Cerebellar cortex (tissue), 1 donor: Measurements from ENCODE around the gene CRLF3.
A peak's percentile ranks its signal among the peaks of the same experiment; 100 is the strongest.
"Not testable (repeated sequence)": the region's sequence is repeated elsewhere in the genome, so short reads cannot be mapped to it uniquely, and the experiment has no call there.

Experiments
- DNase-seq: peaks from one replicate; pipeline ENCODE4 v3.0.0-alpha.2; 2015; ENCODE audit warnings: low spot score

CRLF3 gene

GRCh38 chr17:30824356-30825145 lies at the start of gene CRLF3:
Gene CRLF3 (minus strand): TSS chr17:30824692. CDS start chr17:30824651, 41 bp downstream.
- peak; percentile 90 for DNase-seq

DNA sequence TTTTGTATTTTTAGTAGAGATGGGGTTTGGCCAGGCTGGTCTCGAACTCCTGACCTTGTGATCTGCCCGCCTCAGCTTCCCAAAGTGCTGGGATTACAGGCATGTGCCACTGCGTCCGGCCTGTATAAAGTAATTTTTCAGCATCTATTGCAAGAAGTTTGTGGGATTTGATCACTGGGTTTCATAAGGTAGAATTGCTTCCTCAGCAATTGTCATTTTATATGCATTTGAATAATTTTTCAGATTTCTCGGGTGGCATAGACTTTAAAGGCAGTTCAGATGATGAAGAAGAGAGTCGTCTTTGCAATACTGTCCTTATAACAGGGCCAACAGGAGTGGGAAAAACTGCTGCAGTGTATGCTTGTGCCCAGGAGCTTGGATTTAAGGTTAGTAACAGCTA lies 44.5 kb upstream of the CRLF3 start:
- no peak for DNase-seq

GRCh38 chr17:30864636-30865035 lies 40.1 kb upstream of the CRLF3 start:
- DNase-seq = no peak

DNA sequence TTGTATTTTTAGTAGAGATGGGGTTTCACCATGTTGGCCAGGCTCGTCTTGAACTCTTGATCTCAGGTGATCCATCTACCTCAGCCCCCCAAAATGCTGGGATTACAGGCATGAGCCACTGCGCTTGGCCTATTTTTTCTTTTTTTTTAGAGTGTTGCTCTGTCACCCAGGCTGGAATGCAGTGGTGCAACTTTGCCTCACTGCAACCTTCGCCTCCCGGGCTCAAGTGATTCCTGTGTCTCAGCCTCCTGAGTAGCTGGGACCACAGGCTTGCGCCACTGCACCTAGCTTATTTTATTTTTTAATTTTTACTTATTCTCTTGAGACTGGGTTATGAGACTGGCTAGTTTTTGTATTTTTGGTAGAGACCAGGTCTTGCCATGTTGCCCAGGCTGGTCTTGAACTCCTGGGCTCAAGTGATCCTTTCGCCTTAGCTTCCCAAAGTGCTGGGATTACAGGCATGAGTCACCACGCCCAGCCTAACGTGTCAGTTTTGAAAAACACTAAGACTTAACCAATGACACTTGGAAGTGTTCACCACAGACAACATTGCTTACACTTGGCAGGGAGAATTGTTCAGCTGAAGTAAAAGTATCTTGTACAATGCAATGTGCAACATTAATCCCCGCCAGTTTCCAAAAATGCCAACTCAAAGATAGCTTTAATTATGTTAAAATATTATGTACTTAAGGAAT lies 34.2 kb upstream of the CRLF3 start:
- DNase-seq = no peak

- DNase-seq = no peak
Observed at GRCh38 chr17:30854146-30854545, 29.7 kb upstream of the CRLF3 start.

GRCh38 chr17:30848021-30848420 lies 23.5 kb upstream of the CRLF3 start:
- no peak for DNase-seq

DNA sequence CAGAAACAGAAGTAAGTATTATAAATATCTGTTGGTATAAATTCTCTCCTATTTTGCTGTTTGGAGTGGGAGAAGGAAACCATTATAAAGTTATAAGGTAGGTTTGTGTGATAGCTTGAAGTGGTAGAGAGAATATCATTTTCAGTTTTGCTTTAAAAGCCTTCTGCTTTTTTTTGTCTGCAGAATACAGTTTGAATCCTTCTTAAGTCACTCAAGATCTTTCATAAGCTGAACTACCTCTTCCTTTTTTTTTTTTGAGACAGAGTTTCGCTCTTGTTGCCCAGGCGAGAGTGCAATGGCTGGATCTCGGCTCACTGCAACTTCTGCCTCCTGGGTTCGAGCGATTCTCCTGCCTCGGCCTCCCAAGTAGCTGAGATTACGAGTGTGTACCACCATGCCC lies 16.3 kb upstream of the CRLF3 start:
- DNase-seq = no peak

DNA sequence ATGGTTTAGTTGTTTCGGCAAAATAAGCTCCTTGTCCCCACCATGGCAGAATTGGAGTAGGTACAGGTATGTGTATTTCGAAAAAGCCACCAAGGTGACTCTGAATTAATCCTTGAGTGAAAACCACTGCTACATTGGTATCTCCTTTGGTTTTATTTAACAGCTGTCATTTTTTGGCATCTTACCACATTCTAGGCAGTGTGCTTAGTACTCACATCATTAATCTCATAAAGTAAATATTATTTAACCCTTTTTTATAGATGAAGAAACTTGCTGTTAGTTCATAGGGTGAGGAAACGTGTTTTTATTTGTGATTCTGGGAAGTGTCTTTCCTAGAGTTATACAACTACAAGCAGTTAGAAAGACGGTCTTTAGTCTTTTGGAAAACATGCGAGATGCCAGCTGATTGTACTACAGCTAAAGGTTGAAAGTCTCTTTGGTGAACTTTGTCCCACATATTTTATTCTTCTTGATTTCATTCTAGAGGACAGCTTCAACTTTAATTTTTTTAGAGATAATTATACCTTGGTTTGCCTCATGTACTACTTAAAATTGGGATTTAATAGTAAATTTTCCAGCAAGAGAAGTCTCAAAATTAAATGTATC lies 13.8 kb upstream of the CRLF3 start:
- DNase-seq = no peak

- DNase-seq = no peak
Observed at GRCh38 chr17:30832438-30833124, 8.1 kb upstream of the CRLF3 start.

GRCh38 chr17:30831663-30832437 lies 7.4 kb upstream of the CRLF3 start, which contains the start of gene ATAD5:
Gene ATAD5 (plus strand): TSS chr17:30831966. CDS start chr17:30832348, 382 bp downstream.
- peak; percentile 90 for DNase-seq

GRCh38 chr17:30831257-30831656 lies 6.8 kb upstream of the CRLF3 start:
- peak; percentile 48 for DNase-seq

- no peak for DNase-seq
Observed at GRCh38 chr17:30829022-30829421, 4.5 kb upstream of the CRLF3 start.

DNA sequence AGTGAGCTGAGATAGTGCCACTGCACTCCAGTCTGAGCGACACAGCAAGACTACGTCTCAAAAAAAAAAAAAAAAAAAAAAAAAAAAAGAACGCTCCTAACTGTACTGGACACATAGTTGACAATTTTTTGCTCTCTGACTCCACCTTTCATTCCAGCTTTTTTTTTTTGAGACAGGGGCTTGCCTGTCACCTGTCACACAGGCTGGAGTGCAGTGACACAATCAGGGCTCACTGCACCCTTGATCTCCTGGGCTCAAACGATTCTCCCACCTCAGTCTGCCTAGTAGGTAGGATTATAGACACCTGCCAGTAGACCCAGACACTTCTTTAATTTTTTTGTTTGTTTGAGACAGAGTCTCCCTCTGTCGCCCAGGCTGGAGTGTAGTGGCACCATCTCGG lies 2.6 kb upstream of the CRLF3 start:
- no peak for DNase-seq

- DNase-seq = no peak
Observed at GRCh38 chr17:30824002-30824355, 513 bp downstream of the CRLF3 start.

DNA sequence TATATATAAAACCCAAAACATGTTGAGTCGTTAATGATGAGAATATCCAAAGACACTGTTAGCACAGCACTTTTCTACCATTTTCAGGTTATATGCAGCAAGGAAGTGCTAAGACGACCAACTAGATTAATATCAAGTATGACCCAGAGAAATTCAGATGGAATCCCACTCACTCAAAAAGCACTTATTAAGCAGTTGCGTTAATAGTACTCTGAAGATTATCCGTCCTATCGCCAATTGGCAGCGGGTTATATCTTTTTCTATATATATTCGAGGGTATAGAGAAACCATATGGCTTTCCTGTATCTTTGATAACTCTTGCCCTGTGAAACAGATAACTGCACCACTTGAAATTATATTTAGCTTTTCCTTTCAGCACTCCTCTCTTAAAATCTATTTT lies 1.1 kb downstream of the CRLF3 start:
- no peak for DNase-seq

GRCh38 chr17:30822919-30823318 lies 1.6 kb downstream of the CRLF3 start:
- DNase-seq = not testable (repeated sequence)

- DNase-seq = no peak
Observed at GRCh38 chr17:30821871-30822723, 2.4 kb downstream of the CRLF3 start.

DNA sequence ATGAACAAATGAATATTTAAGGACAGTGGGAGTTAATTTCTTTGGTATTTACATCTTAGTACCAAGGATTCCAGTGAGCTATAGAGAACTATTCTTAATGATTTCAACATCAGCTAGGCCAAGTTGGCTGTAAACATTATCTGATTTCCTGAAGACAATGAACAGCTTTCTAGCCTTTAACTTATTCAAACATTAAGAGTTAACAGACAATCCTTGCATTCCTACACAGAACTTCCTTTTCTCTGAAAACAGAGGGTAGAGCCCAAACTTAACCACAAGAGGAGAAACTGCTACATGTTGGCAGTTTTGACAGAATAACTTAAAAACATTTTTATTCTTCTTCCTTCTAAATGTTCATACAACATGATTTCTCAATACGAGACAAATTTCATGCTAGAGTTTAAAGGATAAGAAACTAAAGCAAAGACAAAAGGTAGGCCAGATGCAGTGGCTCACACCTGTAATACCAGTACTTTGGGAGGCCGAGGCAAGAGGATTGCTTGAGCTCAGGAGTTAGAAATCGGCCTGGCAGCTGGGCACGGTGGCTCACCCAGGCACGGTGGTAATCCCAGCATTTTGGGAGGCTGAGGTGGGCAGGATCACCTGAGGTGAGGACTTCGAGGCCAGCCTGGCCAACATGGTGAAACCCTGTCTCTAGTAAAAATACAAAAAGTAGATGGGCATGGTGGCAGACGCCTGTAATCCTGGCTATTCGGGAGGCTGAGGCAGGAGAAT lies 4.4 kb downstream of the CRLF3 start:
- no peak for DNase-seq

- DNase-seq = no peak
Observed at GRCh38 chr17:30816165-30816564, 8.3 kb downstream of the CRLF3 start.

DNA sequence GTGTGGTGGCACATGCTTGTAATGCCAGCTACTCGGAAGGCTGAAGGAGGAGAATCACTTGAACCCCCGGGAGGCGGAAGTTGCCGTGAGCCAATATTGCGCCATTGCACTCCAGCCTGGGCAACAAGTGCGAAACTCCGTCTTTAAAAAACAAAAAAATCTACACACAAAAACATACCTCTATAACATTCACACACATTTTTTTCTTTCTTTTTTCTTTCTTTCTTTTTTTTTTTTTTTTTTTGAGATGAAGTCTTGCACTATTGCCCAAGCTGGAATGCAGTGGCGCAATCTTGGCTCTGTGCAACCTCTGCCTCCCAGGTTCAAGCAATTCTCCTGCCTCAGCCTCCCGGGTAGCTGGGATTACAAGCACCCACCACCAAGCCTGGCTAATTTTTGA lies 9.6 kb downstream of the CRLF3 start:
- DNase-seq = not testable (repeated sequence)
